HepG2 (cell line): ENCODE data around the gene VWC2L. TPM values are rescaled to one million over a fixed set of nuclear protein-coding genes. Genes with fewer than 3 reads are reported as not detected.

Experiments used
- ATAC-seq: fragments of 200-7000 bp; cut with Tn5 transposase; 3 replicates; pipeline ENCODE4 v1.9.1; 2020; ENCODE audit warnings: mild to moderate bottlenecking, moderate library complexity
- BruUV-seq: library from RNA; stranded (reverse); fragments of 400-500 nt; replicated peaks from 2 replicates; lab custom pipeline; 2021; lab: Mats Ljungman, UMichigan
- CTCF ChIA-PET: fragments of 300-600 bp; formaldehyde crosslinking; extraction: SDS; loops from one replicate; lab custom pipeline; 2021; ENCODE audit warnings: low total read pairs, inconsistent platforms, low intra/inter-chr PET ratio; lab: Yijun Ruan, JAX
- POLR2A ChIA-PET: fragments of 350-600 bp; sonication (Branson Sonifier 250); formaldehyde crosslinking; loops from one replicate; lab custom pipeline; 2020; ENCODE audit warnings: antibody characterized with exemption, inconsistent platforms; lab: Yijun Ruan, JAX
- DNase-seq: peaks from one replicate; pipeline ENCODE4 v3.0.0-alpha.2; 2015; ENCODE audit warnings: low spot score
- FAIRE-seq: peaks from 3 replicates; lab custom pipeline; 2011; peaks lifted over from hg19 to GRCh38; lab: Jason Lieb, UNC
- H2AFZ ChIP-seq: one replicate; pipeline ENCODE4 v1.6.1; 2011; ENCODE audit warnings: low read length, inconsistent platforms
- H3K27ac ChIP-seq: fragments of 300-600 bp; 3 replicates; pipeline ENCODE4 v1.8.0; 2011; ENCODE audit warnings: mixed run types, mild to moderate bottlenecking, mixed read lengths, low read length, inconsistent platforms; ENCODE audit not compliant: insufficient read depth; ENCODE audit errors: extremely low read length
- H3K27me3 ChIP-seq, 2 experiments: fragments of 200-600 bp in 1 of 2; 2 replicates in 1 of 2; 3 replicates in 1 of 2; pipeline versions ENCODE4 v1.6.0 to v1.8.0; 2011; ENCODE audit warnings: low read length in 2 of 2, mild to moderate bottlenecking in 2 of 2, moderate library complexity in 2 of 2, inconsistent platforms in 1 of 2; ENCODE audit not compliant: insufficient read depth in 2 of 2, control insufficient read depth in 1 of 2
- H3K36me3 ChIP-seq, 2 experiments: fragments of 200-600 bp in 1 of 2; replicated peaks in 1 of 2; 2 replicates in 1 of 2; 3 replicates in 1 of 2; pipeline versions ENCODE4 v1.5.1 to v1.8.0; 2011; ENCODE audit warnings: low read length in 2 of 2, inconsistent platforms in 1 of 2; ENCODE audit not compliant: insufficient read depth in 2 of 2, control insufficient read depth in 1 of 2
- H3K4me1 ChIP-seq: 2 replicates; pipeline ENCODE4 v1.5.1; 2012; ENCODE audit warnings: low read length, inconsistent platforms; ENCODE audit not compliant: insufficient read depth
- H3K4me2 ChIP-seq: 2 replicates; pipeline ENCODE4 v1.6.0; 2011; ENCODE audit warnings: low read depth, low read length, inconsistent platforms
- H3K4me3 ChIP-seq, 3 experiments: fragments of 200-600 bp in 1 of 3; sonication (generic), shearing (Covaris generic) in 1 of 3; replicated peaks in 1 of 3; 2 replicates each; pipeline ENCODE4 v1.5.1; 2011 to 2016; ENCODE audit warnings: low read length in 3 of 3, inconsistent platforms in 2 of 3, low read depth in 2 of 3, mild to moderate bottlenecking in 2 of 3, control low read depth in 1 of 3, mixed read lengths in 1 of 3; ENCODE audit not compliant: insufficient read depth in 1 of 3
- H3K79me2 ChIP-seq: one replicate; pipeline ENCODE4 v1.6.1; 2011; ENCODE audit warnings: low read length, inconsistent platforms; ENCODE audit not compliant: insufficient read depth
- H3K9ac ChIP-seq: 2 replicates; pipeline ENCODE4 v1.6.0; 2011; ENCODE audit warnings: mild to moderate bottlenecking, low read depth, low read length, inconsistent platforms; ENCODE audit not compliant: insufficient read depth
- H3K9me3 ChIP-seq: 2 replicates; pipeline ENCODE4 v1.5.1; 2012; ENCODE audit warnings: mild to moderate bottlenecking, low read length
- H4K20me1 ChIP-seq: 2 replicates; pipeline ENCODE4 v1.6.0; 2011; ENCODE audit warnings: inconsistent platforms, mild to moderate bottlenecking, low read length, moderate library complexity; ENCODE audit not compliant: insufficient read depth
- MAFK ChIP-seq, 2 experiments: IDR thresholded peaks in 1 of 2; conservative IDR thresholded peaks in 1 of 2; 2 replicates each; pipeline ENCODE4 v1.6.1; 2011; ENCODE audit warnings: improper control_type of control experiment in 2 of 2, low read length in 2 of 2
- MXD1 ChIP-seq: sonication (generic); formaldehyde crosslinking; IDR thresholded peaks from 2 replicates; pipeline ENCODE4 v1.4.0; 2020; ENCODE audit warnings: mild to moderate bottlenecking, missing genetic modification reagents
- NFE2L2 ChIP-seq: fragments of 150-350 bp; IDR thresholded peaks from 2 replicates; pipeline ENCODE4 v1.6.1; 2014; ENCODE audit warnings: low read length
- SMC3 ChIP-seq: IDR thresholded peaks from 2 replicates; pipeline ENCODE4 v1.6.1; 2011; ENCODE audit warnings: low read length, improper control_type of control experiment
- WGBS: methylation state at CpG from one replicate; pipeline ENCODE4 v1.1.6; 2017; ENCODE audit warnings: low lambda C conversion rate; 5-methylcytosine and 5-hydroxymethylcytosine counted together
- in situ Hi-C: cut with HindIII; loops from 2 replicates; pipeline ENCODE4 v1.10.0; 2017; ENCODE audit warnings: low pct_unique_long_range_greater_than_20kb; ENCODE audit not compliant: extremely low pct_ligation_motif_present
- intact Hi-C: fragments of 100-400 bp; cut with micrococcal nuclease; formaldehyde crosslinking; loops from one replicate; pipeline ENCODE4 v1.10.0; 2022; ENCODE audit not compliant: unreplicated experiment
- polyA plus RNA-seq, 8 experiments: library from polyadenylated mRNA; depleted of rRNA in 3 of 8; stranded (reverse) in 7 of 8; unstranded in 1 of 8; fragments of >200 nt; fragmentation: Illumina TruSeq in 4 of 8; extraction: Trizol in 4 of 8; gene quantifications; 2 replicates each; pipeline versions ENCODE4 v1.2.1 to v1.2.3, GENCODE V29; 2011 to 2016; ENCODE audit warnings: low read depth in 4 of 8, missing spikeins in 1 of 8, mixed read lengths in 1 of 8; ENCODE audit not compliant: insufficient read depth in 1 of 8
- total RNA-seq, 5 experiments: library from RNA; depleted of rRNA; stranded (reverse); fragments of >200 nt; fragmentation: Illumina TruSeq; extraction: Trizol; gene quantifications; 2 replicates each; pipeline ENCODE4 v1.2.3, GENCODE V29; 2016; ENCODE audit warnings: low read depth in 1 of 5
- TF ChIP-seq, protein P1 (sequence below): sonication (generic); formaldehyde crosslinking; IDR thresholded peaks from 2 replicates; pipeline ENCODE4 v1.4.0; 2020; ENCODE audit warnings: missing genetic modification reagents, borderline replicate concordance

Gene VWC2L
- total and polyA plus RNA-seq, 2 of the 13 experiments (the other 11 are each of a cell fraction or from before 2014, with no cell fraction given): not detected

DNA sequence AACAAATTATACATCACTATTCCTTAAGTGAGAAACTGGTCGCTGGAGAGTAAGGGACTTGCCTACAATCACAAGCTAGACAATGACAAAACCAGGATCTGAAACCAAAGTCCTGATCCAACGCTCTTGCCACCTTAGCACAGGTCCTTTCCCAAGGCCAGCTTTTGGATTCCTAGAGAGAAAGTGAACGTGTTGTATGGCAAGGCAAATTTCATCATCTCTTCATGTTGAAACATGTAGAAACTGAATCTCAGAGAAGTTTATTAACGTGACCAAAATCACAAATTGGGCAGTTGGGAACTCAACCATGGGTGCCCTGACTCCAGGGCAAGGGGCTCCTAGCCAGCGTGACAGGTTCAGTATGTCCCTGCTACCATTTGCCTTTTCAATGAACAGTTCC lies 118.2 kb downstream of the VWC2L start (continued):
- TF ChIP-seq MXD1 (CRISPR knock-in tag): no peak
- TF ChIP-seq, all 625 proteins: peak for 0

GRCh38 chr2:214529514-214529913 lies 118.7 kb downstream of the VWC2L start:
- H3K79me2 ChIP-seq: no peaks in the 10 kb centered on the region
- intact Hi-C loops: no loop called here
- no peaks in the 10 kb centered on the region for H3K9me3 ChIP-seq
- no peaks in the 10 kb centered on the region for H3K27me3 ChIP-seq
- ATAC-seq: no peak
- no peak overlapping the region for H3K4me3 ChIP-seq
- POLR2A ChIA-PET: no interaction called here
- H3K4me1 ChIP-seq: no peaks in the 10 kb centered on the region
- H2AFZ ChIP-seq: no peak overlapping the region
- WGBS: 39% methylated on average over 6 of the region's 6 CpGs
- in situ Hi-C loops: no loop called here
- no TSS peak for BruUV-seq
- no peak overlapping the region for H3K9ac ChIP-seq
- TF ChIP-seq MAFK (conservative IDR thresholded peaks at IDR 0.05 in 1 of 2, IDR thresholded peaks at IDR 0.05 in 1 of 2; ENCODE audit: low read length in 2 of 2): peak; percentile 28 to 42; a peak in 2 of 4 replicates
- peak; percentile 82 for TF ChIP-seq NFE2L2
- TF ChIP-seq SMC3: no peak
- TF ChIP-seq, protein P1, sequence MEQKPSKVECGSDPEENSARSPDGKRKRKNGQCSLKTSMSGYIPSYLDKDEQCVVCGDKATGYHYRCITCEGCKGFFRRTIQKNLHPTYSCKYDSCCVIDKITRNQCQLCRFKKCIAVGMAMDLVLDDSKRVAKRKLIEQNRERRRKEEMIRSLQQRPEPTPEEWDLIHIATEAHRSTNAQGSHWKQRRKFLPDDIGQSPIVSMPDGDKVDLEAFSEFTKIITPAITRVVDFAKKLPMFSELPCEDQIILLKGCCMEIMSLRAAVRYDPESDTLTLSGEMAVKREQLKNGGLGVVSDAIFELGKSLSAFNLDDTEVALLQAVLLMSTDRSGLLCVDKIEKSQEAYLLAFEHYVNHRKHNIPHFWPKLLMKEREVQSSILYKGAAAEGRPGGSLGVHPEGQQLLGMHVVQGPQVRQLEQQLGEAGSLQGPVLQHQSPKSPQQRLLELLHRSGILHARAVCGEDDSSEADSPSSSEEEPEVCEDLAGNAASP (CRISPR knock-in tag): no peak
- FAIRE-seq: no peak
- DNase-seq: no peak
- no peak overlapping the region for H3K4me2 ChIP-seq
- H3K27ac ChIP-seq: no peak overlapping the region
- CTCF ChIA-PET: no interaction called here
- no peaks in the 10 kb centered on the region for H4K20me1 ChIP-seq
- no peaks in the 10 kb centered on the region for H3K36me3 ChIP-seq
